ENCODE results near the gene ISG15.
"Not testable (repeated sequence)": the region's sequence is repeated elsewhere in the genome, so short reads cannot be mapped to it uniquely, and the experiment has no call there.

DNA sequence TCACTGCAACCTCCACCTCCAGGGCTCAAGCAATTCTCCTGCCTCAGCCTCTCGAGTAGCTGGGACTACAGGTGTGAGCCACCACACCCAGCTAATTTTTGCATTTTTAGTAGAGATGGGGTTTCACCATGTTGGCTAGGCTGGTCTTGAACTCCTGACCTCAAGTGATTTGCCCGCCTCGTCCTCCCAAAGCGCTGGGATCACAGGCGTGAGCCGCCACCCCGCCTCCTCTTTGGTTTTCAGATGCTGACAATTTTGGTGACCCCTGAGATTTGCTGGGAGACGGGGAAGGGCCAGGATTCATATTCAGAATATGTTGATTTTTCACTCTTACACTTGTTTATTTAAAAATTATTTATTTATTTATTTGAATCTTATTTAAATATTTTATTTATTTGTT is 3.2 kb upstream of the ISG15 start:
- TF ChIP-seq POLR2A (IDR thresholded peaks at IDR 0.05): not testable (repeated sequence)
- TF ChIP-seq, protein P1, sequence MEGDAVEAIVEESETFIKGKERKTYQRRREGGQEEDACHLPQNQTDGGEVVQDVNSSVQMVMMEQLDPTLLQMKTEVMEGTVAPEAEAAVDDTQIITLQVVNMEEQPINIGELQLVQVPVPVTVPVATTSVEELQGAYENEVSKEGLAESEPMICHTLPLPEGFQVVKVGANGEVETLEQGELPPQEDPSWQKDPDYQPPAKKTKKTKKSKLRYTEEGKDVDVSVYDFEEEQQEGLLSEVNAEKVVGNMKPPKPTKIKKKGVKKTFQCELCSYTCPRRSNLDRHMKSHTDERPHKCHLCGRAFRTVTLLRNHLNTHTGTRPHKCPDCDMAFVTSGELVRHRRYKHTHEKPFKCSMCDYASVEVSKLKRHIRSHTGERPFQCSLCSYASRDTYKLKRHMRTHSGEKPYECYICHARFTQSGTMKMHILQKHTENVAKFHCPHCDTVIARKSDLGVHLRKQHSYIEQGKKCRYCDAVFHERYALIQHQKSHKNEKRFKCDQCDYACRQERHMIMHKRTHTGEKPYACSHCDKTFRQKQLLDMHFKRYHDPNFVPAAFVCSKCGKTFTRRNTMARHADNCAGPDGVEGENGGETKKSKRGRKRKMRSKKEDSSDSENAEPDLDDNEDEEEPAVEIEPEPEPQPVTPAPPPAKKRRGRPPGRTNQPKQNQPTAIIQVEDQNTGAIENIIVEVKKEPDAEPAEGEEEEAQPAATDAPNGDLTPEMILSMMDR (IDR thresholded peaks at IDR 0.05): not testable (repeated sequence)

Data from Peyer's patch (tissue), 4 donors.